HCT116 (cell line): ENCODE data around the gene GALK2.

Experiments
- EZH2 ChIP-seq: fragments of 200-600 bp; sonication (generic); IDR thresholded peaks from 2 replicates; pipeline ENCODE4 v1.6.1; 2017; ENCODE audit warnings: antibody characterized with exemption, mixed run types
- JUND ChIP-seq: IDR thresholded peaks from 2 replicates; pipeline ENCODE4 v1.6.1; 2012
- POLR2A ChIP-seq: IDR thresholded peaks from 2 replicates; pipeline ENCODE4 v1.7.0; 2011; ENCODE audit warnings: borderline replicate concordance; ENCODE audit not compliant: insufficient read depth, insufficient read length; ENCODE audit errors: extremely low read depth
- RAD21 ChIP-seq: IDR thresholded peaks from 2 replicates; pipeline ENCODE4 v1.6.1; 2012; ENCODE audit warnings: low read depth, mild to moderate bottlenecking
- SIN3A ChIP-seq: IDR thresholded peaks from 2 replicates; pipeline ENCODE4 v1.6.1; 2012; ENCODE audit warnings: low read depth
- SP1 ChIP-seq: IDR thresholded peaks from 2 replicates; pipeline ENCODE4 v1.6.1; 2012; ENCODE audit warnings: low read depth
- SRF ChIP-seq: IDR thresholded peaks from 2 replicates; pipeline ENCODE4 v1.6.1; 2012; ENCODE audit warnings: low read depth
- TCF7L2 ChIP-seq: IDR thresholded peaks from 2 replicates; pipeline ENCODE4 v1.7.0; 2011; ENCODE audit warnings: borderline replicate concordance, inconsistent platforms; ENCODE audit not compliant: insufficient read depth, insufficient read length; ENCODE audit errors: extremely low read depth
- TF ChIP-seq, protein P1 (sequence below), 3 experiments: fragments of 200-600 bp in 1 of 3; sonication (generic) in 1 of 3; IDR thresholded peaks in 2 of 3; conservative IDR thresholded peaks in 1 of 3; 2 replicates each; pipeline ENCODE4 v1.5.1; 2012 to 2017; ENCODE audit warnings: low read depth in 2 of 3, low read length in 2 of 3, antibody characterized with exemption in 1 of 3, borderline replicate concordance in 1 of 3, control low read depth in 1 of 3, mild to moderate bottlenecking in 1 of 3, mixed read lengths in 1 of 3, mixed run types in 1 of 3, moderate library complexity in 1 of 3; ENCODE audit not compliant: insufficient read depth in 1 of 3

DNA sequence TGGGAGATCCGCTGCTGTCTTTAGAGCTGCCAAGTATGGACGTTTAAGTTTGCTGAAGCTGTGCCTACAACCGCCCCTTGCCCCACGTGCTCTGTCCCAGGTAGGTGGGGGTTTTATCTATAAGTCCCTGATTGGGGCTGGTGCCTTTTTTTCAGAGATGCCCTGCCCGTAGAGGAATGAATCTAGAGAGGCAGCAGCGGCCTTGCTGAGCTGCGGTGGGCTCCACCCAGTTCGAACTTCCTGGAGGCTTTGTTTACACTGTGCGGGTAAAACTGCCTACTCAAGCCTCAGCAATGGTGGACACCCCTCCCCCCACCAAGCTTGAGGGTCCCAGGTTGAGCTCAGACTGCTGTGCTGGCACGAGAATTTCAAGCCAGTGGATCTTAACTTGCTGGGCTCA is 169.6 kb downstream of the GALK2 start:
- TF ChIP-seq, protein P1, sequence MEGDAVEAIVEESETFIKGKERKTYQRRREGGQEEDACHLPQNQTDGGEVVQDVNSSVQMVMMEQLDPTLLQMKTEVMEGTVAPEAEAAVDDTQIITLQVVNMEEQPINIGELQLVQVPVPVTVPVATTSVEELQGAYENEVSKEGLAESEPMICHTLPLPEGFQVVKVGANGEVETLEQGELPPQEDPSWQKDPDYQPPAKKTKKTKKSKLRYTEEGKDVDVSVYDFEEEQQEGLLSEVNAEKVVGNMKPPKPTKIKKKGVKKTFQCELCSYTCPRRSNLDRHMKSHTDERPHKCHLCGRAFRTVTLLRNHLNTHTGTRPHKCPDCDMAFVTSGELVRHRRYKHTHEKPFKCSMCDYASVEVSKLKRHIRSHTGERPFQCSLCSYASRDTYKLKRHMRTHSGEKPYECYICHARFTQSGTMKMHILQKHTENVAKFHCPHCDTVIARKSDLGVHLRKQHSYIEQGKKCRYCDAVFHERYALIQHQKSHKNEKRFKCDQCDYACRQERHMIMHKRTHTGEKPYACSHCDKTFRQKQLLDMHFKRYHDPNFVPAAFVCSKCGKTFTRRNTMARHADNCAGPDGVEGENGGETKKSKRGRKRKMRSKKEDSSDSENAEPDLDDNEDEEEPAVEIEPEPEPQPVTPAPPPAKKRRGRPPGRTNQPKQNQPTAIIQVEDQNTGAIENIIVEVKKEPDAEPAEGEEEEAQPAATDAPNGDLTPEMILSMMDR (IDR thresholded peaks at IDR 0.05 in 2 of 3, conservative IDR thresholded peaks at IDR 0.05 in 1 of 3; ENCODE audit: borderline replicate concordance in 1 of 3, insufficient read depth in 1 of 3, low read depth in 2 of 3, low read length in 2 of 3), result no peak
- no peak for TF ChIP-seq SP1
- TF ChIP-seq RAD21, result no peak
- TF ChIP-seq POLR2A, result no peak
- no peak for TF ChIP-seq SIN3A
- no peak for TF ChIP-seq SRF
- no peak for TF ChIP-seq TCF7L2
- TF ChIP-seq EZH2, result no peak
- TF ChIP-seq JUND, result no peak
